Vagina (tissue), 2 donors: ENCODE results near the gene FRYL. TPM values are rescaled to one million over a fixed set of nuclear protein-coding genes. Genes with fewer than 3 reads are reported as not detected.

Source experiments
- DNase-seq, 2 donors: peaks; one replicate each; pipeline ENCODE4 v3.0.0-alpha.2; 2017; ENCODE audit errors: extremely low spot score in 2 of 2
- H3K27ac ChIP-seq: fragments of 200-600 bp; sonication (generic); one replicate; pipeline ENCODE4 v1.5.1; 2019
- H3K27me3 ChIP-seq: fragments of 200-600 bp; sonication (generic); one replicate; pipeline ENCODE4 v1.5.1; 2019
- H3K36me3 ChIP-seq, 2 donors: fragments of 200-600 bp; sonication (generic); one replicate each; pipeline ENCODE4 v1.5.1; 2017 to 2019
- H3K4me1 ChIP-seq: fragments of 200-600 bp; sonication (generic); one replicate; pipeline ENCODE4 v1.5.1; 2019
- H3K4me3 ChIP-seq, 2 donors: fragments of 200-600 bp; sonication (generic); 1 replicate in 1 of 2; 2 replicates in 1 of 2; pipeline ENCODE4 v1.5.1; 2016 to 2019
- H3K9me3 ChIP-seq: fragments of 200-600 bp; sonication (generic); one replicate; pipeline ENCODE4 v1.5.1; 2019
- POLR2A ChIP-seq, 2 donors: fragments of 450-650 bp; IDR thresholded peaks; one replicate each; pipeline ENCODE4 v1.6.1; 2017; ENCODE audit warnings: antibody characterized with exemption in 2 of 2, mild to moderate bottlenecking in 2 of 2, moderate library complexity in 2 of 2
- POLR2AphosphoS5 ChIP-seq, 2 donors: sonication (generic); formaldehyde crosslinking; IDR thresholded peaks; one replicate each; pipeline ENCODE4 v1.9.0; 2017; ENCODE audit warnings: antibody characterized with exemption in 2 of 2, mild to moderate bottlenecking in 2 of 2, low read depth in 1 of 2; ENCODE audit not compliant: insufficient read depth in 1 of 2
- intact Hi-C: fragments of 100-400 bp; cut with DNase I; formaldehyde crosslinking; loops from one replicate; pipeline ENCODE4 v1.15.1; 2023
- total RNA-seq: library from RNA; depleted of rRNA; stranded (reverse); fragments of >200 nt; gene quantifications from one replicate; pipeline ENCODE4 v1.2.3, GENCODE V29; 2016
- TF ChIP-seq, protein P1 (sequence below), 3 experiments: fragments of 450-650 bp in 2 of 3; fragments of 200-600 bp in 1 of 3; sonication (generic) in 1 of 3; IDR thresholded peaks; one replicate each; pipeline ENCODE4 v1.5.1; 2017 to 2019; ENCODE audit warnings: antibody characterized with exemption in 3 of 3, mild to moderate bottlenecking in 2 of 3, moderate library complexity in 2 of 3

The FRYL gene
- total RNA-seq, 1 donor from 2014 or later = 51.8 TPM

GRCh38 chr4:48553720-48554119 is 226.4 kb downstream of the FRYL start:
- H3K4me1 ChIP-seq = no peaks in the 10 kb centered on the region
- no peaks in the 10 kb centered on the region for H3K27me3 ChIP-seq
- H3K4me3 ChIP-seq = no peak overlapping the region
- intact Hi-C loops = no loop called here
- H3K9me3 ChIP-seq = no peaks in the 10 kb centered on the region
- no peak for TF ChIP-seq POLR2A (IDR thresholded peaks at IDR 0.05)
- TF ChIP-seq, protein P1, sequence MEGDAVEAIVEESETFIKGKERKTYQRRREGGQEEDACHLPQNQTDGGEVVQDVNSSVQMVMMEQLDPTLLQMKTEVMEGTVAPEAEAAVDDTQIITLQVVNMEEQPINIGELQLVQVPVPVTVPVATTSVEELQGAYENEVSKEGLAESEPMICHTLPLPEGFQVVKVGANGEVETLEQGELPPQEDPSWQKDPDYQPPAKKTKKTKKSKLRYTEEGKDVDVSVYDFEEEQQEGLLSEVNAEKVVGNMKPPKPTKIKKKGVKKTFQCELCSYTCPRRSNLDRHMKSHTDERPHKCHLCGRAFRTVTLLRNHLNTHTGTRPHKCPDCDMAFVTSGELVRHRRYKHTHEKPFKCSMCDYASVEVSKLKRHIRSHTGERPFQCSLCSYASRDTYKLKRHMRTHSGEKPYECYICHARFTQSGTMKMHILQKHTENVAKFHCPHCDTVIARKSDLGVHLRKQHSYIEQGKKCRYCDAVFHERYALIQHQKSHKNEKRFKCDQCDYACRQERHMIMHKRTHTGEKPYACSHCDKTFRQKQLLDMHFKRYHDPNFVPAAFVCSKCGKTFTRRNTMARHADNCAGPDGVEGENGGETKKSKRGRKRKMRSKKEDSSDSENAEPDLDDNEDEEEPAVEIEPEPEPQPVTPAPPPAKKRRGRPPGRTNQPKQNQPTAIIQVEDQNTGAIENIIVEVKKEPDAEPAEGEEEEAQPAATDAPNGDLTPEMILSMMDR (IDR thresholded peaks at IDR 0.05) = no peak
- TF ChIP-seq POLR2AphosphoS5 (IDR thresholded peaks at IDR 0.05; ENCODE audit: insufficient read depth in 1 of 2, low read depth in 1 of 2) = no peak
- H3K27ac ChIP-seq = no peak overlapping the region
- H3K36me3 ChIP-seq = peaks cover 0 to 79% of the 10 kb centered on the region in 2 donors
- DNase-seq = no peak

DNA sequence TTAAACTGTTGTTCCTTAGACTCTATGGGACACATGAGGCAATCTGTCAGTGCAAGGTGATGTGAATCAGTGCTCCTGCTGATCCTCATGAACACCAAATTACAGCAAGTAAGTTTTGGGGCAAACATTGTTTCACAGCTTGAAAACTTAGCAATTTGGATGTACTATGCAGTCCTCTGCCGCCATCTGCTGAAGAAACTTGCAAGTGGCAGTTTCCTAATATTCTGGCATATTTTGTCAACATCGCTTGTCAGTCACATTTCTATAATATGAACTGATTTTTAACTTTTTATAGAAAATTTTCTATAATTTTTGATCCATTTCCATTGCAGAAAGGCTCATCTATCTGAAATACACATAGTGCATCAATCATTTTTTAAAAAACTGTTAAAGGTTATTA is 233.7 kb downstream of the FRYL start:
- peaks cover 0 to 64% of the 10 kb centered on the region in 2 donors for H3K36me3 ChIP-seq
- TF ChIP-seq, protein P1 (IDR thresholded peaks at IDR 0.05) = peak in 1 of 3 experiments; percentile 34
- TF ChIP-seq POLR2AphosphoS5 (IDR thresholded peaks at IDR 0.05; ENCODE audit: insufficient read depth in 1 of 2, low read depth in 1 of 2) (no peak), POLR2A (IDR thresholded peaks at IDR 0.05) (no peak)
- no peaks in the 10 kb centered on the region for H3K9me3 ChIP-seq

DNA sequence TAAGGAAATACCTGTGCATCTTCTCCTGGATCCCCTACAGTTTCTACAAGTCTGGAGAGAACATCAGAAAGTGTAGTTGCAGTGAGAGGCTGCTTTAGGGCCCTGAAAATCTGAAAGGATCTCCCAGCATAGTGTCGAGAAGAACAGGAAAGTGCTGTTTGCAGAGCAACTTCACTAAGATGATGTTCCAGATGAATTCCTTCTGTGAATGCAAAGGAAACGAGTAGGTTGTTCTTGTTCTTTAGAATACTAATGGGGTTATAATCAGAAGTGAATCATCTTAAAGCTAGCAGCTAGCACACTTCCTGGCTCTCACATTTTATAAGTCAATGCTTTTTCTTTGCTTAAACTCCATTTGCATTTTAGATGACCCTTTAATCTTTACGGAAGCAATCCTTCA is 236.3 kb downstream of the FRYL start:
- intact Hi-C loops = no loop called here
- H3K36me3 ChIP-seq = peaks cover 0 to 61% of the 10 kb centered on the region in 2 donors
- H3K27me3 ChIP-seq = no peaks in the 10 kb centered on the region
- H3K4me1 ChIP-seq = peaks cover 5% of the 10 kb centered on the region
- TF ChIP-seq, protein P1 (IDR thresholded peaks at IDR 0.05) = no peak
- TF ChIP-seq POLR2A (IDR thresholded peaks at IDR 0.05) = no peak
- H3K27ac ChIP-seq = no peak overlapping the region
- DNase-seq = no peak
- H3K9me3 ChIP-seq = no peaks in the 10 kb centered on the region
- H3K4me3 ChIP-seq = no peak overlapping the region

More for the DNA sequence above, 233.7 kb downstream of the FRYL start:
- DNase-seq = no peak
- Histone ChIP-seq H3K27me3 (no peaks in the 10 kb centered on the region), H3K27ac (no peak overlapping the region), H3K4me1 (no peaks in the 10 kb centered on the region), H3K4me3 (no peak overlapping the region)
- intact Hi-C loops = no loop called here

DNA sequence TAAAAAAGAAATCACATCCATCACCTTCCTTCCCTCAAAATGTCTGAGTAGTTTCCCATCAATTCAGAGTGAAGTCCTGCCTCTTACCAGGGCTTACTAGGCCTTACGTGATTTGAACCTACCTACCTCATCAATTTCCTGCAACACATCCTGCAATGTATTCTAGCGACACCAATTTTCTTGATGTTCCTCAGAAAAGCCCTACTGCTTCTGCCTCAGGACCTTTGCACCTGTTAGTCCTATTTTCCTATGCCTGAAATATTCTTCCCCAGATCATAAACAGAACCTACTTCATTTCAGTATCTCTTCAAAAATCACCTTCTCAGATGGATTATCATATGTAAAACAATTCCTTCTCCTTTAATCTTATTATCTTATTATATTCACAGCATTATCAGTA is 237.2 kb downstream of the FRYL start:
- DNase-seq = no peak
- Histone ChIP-seq H3K4me1 (peaks cover 5% of the 10 kb centered on the region), H3K27me3 (no peaks in the 10 kb centered on the region), H3K4me3 (no peak overlapping the region), H3K9me3 (no peaks in the 10 kb centered on the region), H3K36me3 (peaks cover 0 to 57% of the 10 kb centered on the region in 2 donors), H3K27ac (no peak overlapping the region)
- no peak for TF ChIP-seq POLR2A (IDR thresholded peaks at IDR 0.05)
- TF ChIP-seq POLR2AphosphoS5 (IDR thresholded peaks at IDR 0.05; ENCODE audit: insufficient read depth in 1 of 2, low read depth in 1 of 2) = no peak
- TF ChIP-seq, protein P1 (IDR thresholded peaks at IDR 0.05) = no peak
- intact Hi-C loops = no loop called here

DNA sequence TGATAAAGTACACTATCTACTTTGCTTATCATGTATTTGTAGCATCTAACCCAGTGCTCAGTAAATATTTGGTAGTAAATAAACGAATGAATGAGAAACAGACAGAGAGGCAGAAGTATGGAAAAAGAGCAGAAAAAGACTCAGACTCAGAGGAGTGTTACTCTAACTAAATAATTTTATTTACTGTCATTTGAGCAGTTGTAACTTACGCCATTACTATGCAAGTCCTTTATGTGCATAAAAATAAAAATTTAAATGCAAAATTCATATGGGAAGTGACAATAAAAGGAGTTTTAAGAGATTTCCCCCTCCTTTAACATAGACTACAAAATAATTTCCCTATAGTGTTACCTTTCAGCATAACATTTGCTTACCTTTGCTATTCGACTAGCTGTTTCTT is 240.5 kb downstream of the FRYL start:
- TF ChIP-seq, protein P1 (IDR thresholded peaks at IDR 0.05) = no peak
- no peak for TF ChIP-seq POLR2AphosphoS5 (IDR thresholded peaks at IDR 0.05; ENCODE audit: insufficient read depth in 1 of 2, low read depth in 1 of 2)
- TF ChIP-seq POLR2A (IDR thresholded peaks at IDR 0.05) = no peak
- H3K36me3 ChIP-seq = peaks cover 0 to 61% of the 10 kb centered on the region in 2 donors
- intact Hi-C loops = no loop called here
- H3K27ac ChIP-seq = no peak overlapping the region
- H3K4me1 ChIP-seq = peaks cover 5% of the 10 kb centered on the region
- no peaks in the 10 kb centered on the region for H3K27me3 ChIP-seq
- H3K4me3 ChIP-seq = no peak overlapping the region
- no peaks in the 10 kb centered on the region for H3K9me3 ChIP-seq
- no peak for DNase-seq
